Activated CD4-positive, alpha-beta memory T cell treated with anti-CD3 and anti-CD28 coated beads for 36 hours (primary cell): Measurements from ENCODE around the gene CHRNB1. TPM values are rescaled to one million over a fixed set of nuclear protein-coding genes. Genes with fewer than 3 reads are reported as not detected.

Source experiments
- total RNA-seq, 2 experiments: library from RNA; stranded (reverse); gene quantifications; one replicate each; pipeline ENCODE4 v1.2.3, GENCODE V29; 2021

The CHRNB1 gene
- total RNA-seq, 2 experiments from 2014 or later: 7.7 to 8.5 TPM

Other genes with a start within 250 kb of the CHRNB1 start
- 1 to 10 TPM; 7.9 to 8.4 TPM for gene DLG4, start 225.2 kb upstream of the CHRNB1 start, total RNA-seq
- 100 to 1,000 TPM; 332 to 340 TPM for gene ACADVL, start 225.1 kb upstream of the CHRNB1 start, total RNA-seq
- gene DVL2, start 210.5 kb upstream of the CHRNB1 start, total RNA-seq: 10 to 100 TPM; 44.7 to 48.2 TPM
- 10 to 100 TPM; 24.0 to 28.7 TPM for gene PHF23, start 205.6 kb upstream of the CHRNB1 start, total RNA-seq
- 100 to 1,000 TPM; 188 to 199 TPM for gene GABARAP, start 202.6 kb upstream of the CHRNB1 start, total RNA-seq
- gene CTDNEP1, start 193.3 kb upstream of the CHRNB1 start, total RNA-seq: 100 to 1,000 TPM; 155 to 164 TPM
- 10 to 100 TPM; 49.6 to 52.4 TPM for gene ELP5, start 192.8 kb upstream of the CHRNB1 start, total RNA-seq
- gene CLDN7, start 182.6 kb upstream of the CHRNB1 start, total RNA-seq: 1 to 10 TPM; 1.5 to 1.6 TPM
- gene SLC2A4, start 163.3 kb upstream of the CHRNB1 start, total RNA-seq: under 1 TPM; 0.15 to 0.19 TPM
- gene YBX2, start 150.4 kb upstream of the CHRNB1 start, total RNA-seq: under 1 TPM; 0.70 to 0.83 TPM
- gene EIF5A, start 137.4 kb upstream of the CHRNB1 start, total RNA-seq: 100 to 1,000 TPM; 774 to 776 TPM
- 10 to 100 TPM; 34.9 to 38.7 TPM for gene GPS2, start 129.7 kb upstream of the CHRNB1 start, total RNA-seq
- gene NEURL4, start 115.7 kb upstream of the CHRNB1 start, total RNA-seq: 10 to 100 TPM; 26.9 to 29.3 TPM
- 100 to 1,000 TPM; 391 to 405 TPM for gene ACAP1, start 108.5 kb upstream of the CHRNB1 start, total RNA-seq
- gene KCTD11, start 92.9 kb upstream of the CHRNB1 start, total RNA-seq: 1 to 10 TPM; 2.6 to 2.8 TPM
- gene TMEM95, start 89.9 kb upstream of the CHRNB1 start, total RNA-seq: not detected
- gene TNK1, start 64.0 kb upstream of the CHRNB1 start, total RNA-seq: 1 to 10 TPM; 3.7 to 4.4 TPM
- gene PLSCR3, start 50.5 kb upstream of the CHRNB1 start, total RNA-seq: 10 to 100 TPM; 78.2 to 87.0 TPM
- gene TMEM256, start 41.0 kb upstream of the CHRNB1 start, total RNA-seq: 10 to 100 TPM; 87.0 to 88.5 TPM
- 1 to 10 TPM; 9.0 to 9.9 TPM for gene NLGN2, start 37.2 kb upstream of the CHRNB1 start, total RNA-seq
- gene SPEM1, start 24.7 kb upstream of the CHRNB1 start, total RNA-seq: not detected
- not detected for gene SPEM2, start 19.4 kb upstream of the CHRNB1 start, total RNA-seq
- gene SPEM3, start 16.2 kb upstream of the CHRNB1 start, total RNA-seq: not detected
- 10 to 100 TPM; 11.4 to 11.6 TPM for gene TMEM102, start 9.6 kb upstream of the CHRNB1 start, total RNA-seq
- gene FGF11, start 5.5 kb upstream of the CHRNB1 start, total RNA-seq: 1 to 10 TPM; 1.0 to 2.1 TPM
- gene ZBTB4, start 34.6 kb downstream of the CHRNB1 start, total RNA-seq: 10 to 100 TPM; 16.5 to 16.7 TPM
- gene SLC35G6, start 36.4 kb downstream of the CHRNB1 start, total RNA-seq: not detected
- gene POLR2A, start 39.3 kb downstream of the CHRNB1 start, total RNA-seq: 100 to 1,000 TPM; 180 to 187 TPM
- 10 to 100 TPM; 19.7 to 22.4 TPM for gene TNFSF12, start 104.0 kb downstream of the CHRNB1 start, total RNA-seq
- gene TNFSF13, start 113.7 kb downstream of the CHRNB1 start, total RNA-seq: under 1 TPM; 0.71 to 0.94 TPM
- gene SENP3, start 116.9 kb downstream of the CHRNB1 start, total RNA-seq: 10 to 100 TPM; 50.8 to 53.2 TPM
- gene CD68, start 134.6 kb downstream of the CHRNB1 start, total RNA-seq: 10 to 100 TPM; 31.5 to 34.1 TPM
- gene MPDU1, start 138.8 kb downstream of the CHRNB1 start, total RNA-seq: 10 to 100 TPM; 52.6 to 52.9 TPM
- under 1 TPM in 1 of 2 experiments, not detected in 1; 0.29 TPM for gene SOX15, start 145.0 kb downstream of the CHRNB1 start, total RNA-seq
- gene FXR2, start 169.8 kb downstream of the CHRNB1 start, total RNA-seq: 10 to 100 TPM; 37.5 to 40.1 TPM
- gene SAT2, start 182.8 kb downstream of the CHRNB1 start, total RNA-seq: 10 to 100 TPM; 27.4 to 28.2 TPM
- not detected for gene SHBG, start 185.1 kb downstream of the CHRNB1 start, total RNA-seq
- gene ATP1B2, start 205.9 kb downstream of the CHRNB1 start, total RNA-seq: under 1 TPM; 0.12 to 0.26 TPM
- 100 to 1,000 TPM; 123 to 129 TPM for gene TP53, start 242.4 kb downstream of the CHRNB1 start, total RNA-seq
- 10 to 100 TPM; 20.2 to 23.3 TPM for gene WRAP53, start 243.4 kb downstream of the CHRNB1 start, total RNA-seq